HG03175 (cell line): Measurements from ENCODE around the gene GRM8.
A peak's percentile ranks its signal among the peaks of the same experiment; 100 is the strongest.

Experiments
- ATAC-seq: cut with Tn5 transposase; IDR thresholded peaks from one replicate; pipeline ENCODE4 v1.9.1; 2021; ENCODE audit warnings: mild to moderate bottlenecking, moderate library complexity; ENCODE audit not compliant: unreplicated experiment

Gene GRM8

GRCh38 chr7:126760914-126761577, 491.7 kb downstream of the GRM8 start:
- no peak for ATAC-seq

- no peak for ATAC-seq
Observed at GRCh38 chr7:126755381-126755780, 497.4 kb downstream of the GRM8 start.

- no peak for ATAC-seq
Observed at GRCh38 chr7:126750207-126750911, 502.4 kb downstream of the GRM8 start.

GRCh38 chr7:126728967-126729366, 523.8 kb downstream of the GRM8 start:
- ATAC-seq: no peak

GRCh38 chr7:126727930-126728391, 524.8 kb downstream of the GRM8 start:
- no peak for ATAC-seq

GRCh38 chr7:126723966-126724544, 528.7 kb downstream of the GRM8 start:
- no peak for ATAC-seq

GRCh38 chr7:126720232-126720631, 532.5 kb downstream of the GRM8 start:
- peak; percentile 82 for ATAC-seq

- no peak for ATAC-seq
Observed at GRCh38 chr7:126718419-126718818, 534.3 kb downstream of the GRM8 start.

GRCh38 chr7:126716321-126716720, 536.4 kb downstream of the GRM8 start:
- ATAC-seq: no peak

GRCh38 chr7:126715076-126715475, 537.7 kb downstream of the GRM8 start:
- ATAC-seq: no peak

- ATAC-seq: peak; percentile 37
Observed at GRCh38 chr7:126702242-126703016, 550.3 kb downstream of the GRM8 start.

- ATAC-seq: peak; percentile 89
Observed at GRCh38 chr7:126700807-126701604, 551.7 kb downstream of the GRM8 start.

- ATAC-seq: no peak
Observed at GRCh38 chr7:126699707-126700106, 553.0 kb downstream of the GRM8 start.

GRCh38 chr7:126698909-126699308, 553.8 kb downstream of the GRM8 start:
- ATAC-seq: no peak

- no peak for ATAC-seq
Observed at GRCh38 chr7:126698446-126698845, 554.3 kb downstream of the GRM8 start.

- peak; percentile 31 for ATAC-seq
Observed at GRCh38 chr7:126696256-126697038, 556.3 kb downstream of the GRM8 start.

- ATAC-seq: no peak
Observed at GRCh38 chr7:126690848-126691751, 561.6 kb downstream of the GRM8 start.

- ATAC-seq: no peak
Observed at GRCh38 chr7:126690104-126690503, 562.6 kb downstream of the GRM8 start.

- ATAC-seq: no peak
Observed at GRCh38 chr7:126689037-126689436, 563.7 kb downstream of the GRM8 start.
